ENCODE results near the gene VAV1. TPM values are rescaled to one million over a fixed set of nuclear protein-coding genes. Genes with fewer than 3 reads are reported as not detected.
"Not testable (repeated sequence)": the region's sequence is repeated elsewhere in the genome, so short reads cannot be mapped to it uniquely, and the experiment has no call there.

VAV1 gene
- total RNA-seq, 1 donor from 2014 or later, result 1.3 TPM

- ATAC-seq, result peak; percentile 15
Observed at GRCh38 chr19:6853868-6854267, 81.4 kb downstream of the VAV1 start.

DNA sequence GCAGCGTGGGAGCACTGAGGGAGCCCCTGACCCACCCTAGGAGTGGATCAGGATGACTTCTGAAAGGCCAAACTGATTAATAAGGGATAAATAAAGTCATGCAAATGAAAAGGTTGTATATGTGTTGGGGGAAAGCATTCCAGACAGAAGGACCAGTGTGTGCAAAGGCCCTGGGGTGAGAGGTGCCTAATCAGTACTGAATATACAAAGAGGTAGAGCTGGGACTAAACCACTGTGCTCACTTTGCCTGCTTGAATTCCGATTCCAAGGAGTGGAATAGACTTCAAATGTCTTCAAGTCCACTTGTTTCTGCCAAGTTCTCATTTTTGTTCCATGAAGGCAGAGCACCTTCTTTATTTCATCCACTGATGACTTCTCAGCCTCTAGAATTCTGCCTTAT lies 82.2 kb downstream of the VAV1 start:
- no peak for ATAC-seq

DNA sequence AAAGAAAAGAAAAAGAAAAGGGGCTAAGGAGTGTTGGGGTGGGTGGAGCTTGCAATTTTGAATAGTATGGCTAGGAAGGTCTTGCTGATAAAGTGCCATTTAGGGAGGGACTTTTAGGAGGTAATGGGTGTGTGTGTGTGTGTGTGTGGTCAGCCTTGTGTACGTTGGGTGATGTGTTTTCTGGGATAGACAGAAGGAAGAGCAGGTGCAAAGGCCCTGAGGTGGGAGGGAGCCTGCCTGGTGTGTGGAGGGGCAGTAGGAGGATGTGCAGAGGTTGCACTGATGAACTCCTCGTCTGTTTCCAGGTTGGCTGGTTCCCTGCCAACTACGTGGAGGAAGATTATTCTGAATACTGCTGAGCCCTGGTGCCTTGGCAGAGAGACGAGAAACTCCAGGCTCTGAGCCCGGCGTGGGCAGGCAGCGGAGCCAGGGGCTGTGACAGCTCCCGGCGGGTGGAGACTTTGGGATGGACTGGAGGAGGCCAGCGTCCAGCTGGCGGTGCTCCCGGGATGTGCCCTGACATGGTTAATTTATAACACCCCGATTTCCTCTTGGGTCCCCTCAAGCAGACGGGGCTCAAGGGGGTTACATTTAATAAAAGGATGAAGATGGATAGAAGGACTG lies 84.4 kb downstream of the VAV1 start:
- no peak for ATAC-seq

DNA sequence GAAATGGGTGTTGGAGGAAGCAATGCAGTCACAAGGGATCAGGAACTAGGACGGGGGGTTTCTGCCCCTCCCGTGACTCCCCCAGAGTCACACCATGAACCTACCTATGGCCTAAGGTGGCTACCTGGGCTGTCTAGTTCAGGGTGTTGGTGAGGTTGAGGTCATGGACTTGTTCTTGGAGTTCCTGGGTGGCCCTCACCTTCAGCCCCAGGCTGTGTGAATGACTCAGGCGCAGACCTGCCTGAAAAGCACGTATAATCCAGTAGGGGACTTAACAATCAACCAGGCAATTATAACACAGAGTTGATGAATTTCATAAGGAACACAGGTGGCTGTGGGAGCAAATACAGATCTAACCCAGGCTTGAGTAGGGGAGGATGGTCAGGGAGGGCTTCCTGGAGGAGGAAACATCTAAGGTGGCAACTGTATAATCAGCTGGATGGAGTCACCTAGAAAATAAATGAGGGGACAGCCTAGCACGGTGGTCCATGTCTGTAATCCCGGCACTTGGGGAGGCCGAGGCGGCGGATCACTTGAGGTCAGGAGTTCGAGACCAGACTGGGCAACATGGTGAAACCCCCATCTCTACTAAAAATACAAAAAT lies 89.3 kb downstream of the VAV1 start:
- peak; percentile 85 for ATAC-seq

DNA sequence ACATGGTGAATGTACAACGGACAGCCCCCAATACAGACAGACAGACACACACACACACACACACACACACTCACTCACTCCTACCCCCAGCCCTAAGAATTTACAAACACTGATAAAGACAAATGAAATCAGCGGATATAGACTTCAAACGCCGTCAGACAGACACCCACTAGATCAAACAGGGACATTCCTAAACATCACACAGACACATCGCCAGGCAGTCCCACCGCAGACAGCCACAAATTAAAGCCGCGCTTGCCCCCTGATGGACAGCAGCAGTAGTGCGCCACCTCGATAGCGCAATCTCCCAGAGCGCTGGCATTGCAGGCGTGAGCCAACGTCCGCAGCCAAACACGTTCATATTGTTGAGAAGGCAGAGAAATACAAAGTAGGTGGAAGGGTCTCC lies 90.2 kb downstream of the VAV1 start:
- peak; percentile 88 for ATAC-seq

- no peak for ATAC-seq
Observed at GRCh38 chr19:6864325-6864940, 91.9 kb downstream of the VAV1 start.

GRCh38 chr19:6865849-6866248 lies 93.3 kb downstream of the VAV1 start:
- ATAC-seq, result no peak

DNA sequence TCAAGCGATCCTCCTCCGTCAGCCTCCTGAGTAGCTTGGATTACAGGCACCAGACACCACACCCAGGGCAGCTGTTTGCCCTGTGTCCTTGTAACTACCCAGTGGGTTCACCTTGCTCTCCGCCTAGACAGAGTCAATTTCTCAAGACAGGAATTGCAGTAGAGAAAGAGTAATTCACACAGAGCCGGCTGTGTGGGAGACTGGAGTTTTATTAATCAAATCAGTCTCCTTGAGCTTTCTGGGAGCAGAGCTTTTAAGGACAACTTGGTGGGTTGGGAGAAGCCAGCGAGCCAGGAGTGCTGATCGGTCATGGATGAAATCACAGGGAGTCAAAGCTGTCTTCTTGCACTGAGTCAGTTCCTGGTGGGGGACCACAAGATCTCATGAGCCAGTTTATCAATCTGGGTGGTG lies 94.2 kb downstream of the VAV1 start:
- ATAC-seq, result no peak

- no peak for ATAC-seq
Observed at GRCh38 chr19:6868351-6868750, 95.8 kb downstream of the VAV1 start.

DNA sequence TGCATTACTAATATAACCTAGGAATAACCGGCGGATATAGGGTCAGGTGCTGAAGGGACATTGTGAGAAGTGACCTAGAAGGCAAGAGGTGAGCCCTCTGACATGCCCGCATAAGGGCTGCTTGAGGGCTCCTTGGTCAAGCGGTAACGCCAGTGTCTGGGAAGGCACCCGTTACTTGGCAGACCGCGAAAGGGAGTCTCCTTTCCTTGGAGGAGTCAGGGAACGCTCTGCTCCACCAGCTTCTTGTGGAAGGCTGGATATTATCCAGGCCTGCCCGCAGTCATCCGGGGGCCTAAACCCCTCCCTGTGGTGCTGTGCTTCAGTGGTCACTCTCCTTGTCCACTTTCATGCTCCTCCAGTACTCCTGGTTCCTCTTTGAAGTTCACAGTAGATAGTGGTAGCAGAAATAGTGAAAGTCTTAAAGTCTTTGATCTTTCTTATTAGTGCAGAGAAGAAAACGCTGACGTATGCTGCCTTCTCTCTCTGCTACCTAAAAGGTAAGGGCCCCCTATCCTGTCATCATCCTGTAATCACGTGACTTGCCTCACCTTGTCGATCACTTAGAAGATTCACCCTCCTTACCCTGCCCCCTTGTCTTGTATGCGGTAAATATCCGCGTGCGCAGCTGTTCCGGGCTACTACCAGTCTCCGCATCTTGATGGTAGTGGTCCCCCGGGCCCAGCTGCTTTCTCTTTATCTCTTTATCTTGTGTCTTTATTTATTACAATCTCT lies 96.8 kb downstream of the VAV1 start:
- ATAC-seq, result not testable (repeated sequence)

- no peak for ATAC-seq
Observed at GRCh38 chr19:6873708-6874431, 101.4 kb downstream of the VAV1 start.

GRCh38 chr19:6875218-6875617 lies 102.7 kb downstream of the VAV1 start:
- no peak for ATAC-seq

DNA sequence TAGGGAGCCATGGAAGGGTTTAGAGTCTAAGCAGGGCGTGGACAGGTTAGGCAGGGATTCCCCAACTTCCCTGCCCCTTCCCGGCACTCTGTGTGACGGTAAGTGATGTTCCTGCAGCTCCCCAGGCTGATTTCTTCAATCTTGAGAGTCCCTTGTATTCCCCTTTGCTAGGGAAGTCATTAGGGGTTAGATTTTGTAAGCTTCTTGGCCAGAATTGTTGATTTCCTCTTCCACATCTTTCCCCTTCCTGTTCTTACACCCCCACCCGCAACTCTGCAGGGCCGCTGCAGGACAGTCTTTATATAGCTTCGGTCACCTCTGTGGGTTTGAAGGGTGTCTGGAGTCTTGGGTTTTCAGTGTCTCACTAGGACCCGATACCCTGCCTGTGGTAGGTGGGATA lies 104.2 kb downstream of the VAV1 start:
- ATAC-seq, result no peak

- no peak for ATAC-seq
Observed at GRCh38 chr19:6877766-6878165, 105.3 kb downstream of the VAV1 start.

DNA sequence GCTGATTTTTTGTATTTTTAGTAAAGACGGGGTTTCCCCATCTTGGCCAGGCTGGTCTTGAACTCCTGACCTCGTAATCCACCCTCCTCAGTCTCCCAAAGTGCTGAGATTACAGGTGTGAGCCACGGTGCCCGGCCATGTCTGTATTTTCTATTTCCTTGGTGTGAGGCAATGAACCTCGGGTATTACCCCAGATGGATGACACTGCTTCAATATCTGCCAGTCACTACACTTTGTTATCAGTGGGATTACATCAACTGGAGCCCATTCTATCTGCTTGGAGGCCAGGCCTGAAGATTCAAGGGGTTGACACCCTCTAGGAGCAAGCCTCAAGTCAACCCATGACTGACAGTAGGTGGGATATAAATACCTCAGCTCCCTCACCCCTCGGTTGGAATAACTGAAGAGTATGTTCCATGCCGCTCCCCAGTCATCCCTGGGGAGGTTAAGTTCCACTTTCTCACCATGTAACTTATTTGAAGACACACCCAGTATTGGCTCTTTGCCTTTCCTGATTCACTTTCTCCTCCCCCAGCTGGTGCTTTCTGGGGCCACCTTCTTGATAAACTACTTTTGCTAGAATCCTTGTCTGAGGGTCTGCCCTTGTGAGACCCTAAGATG lies 113.9 kb downstream of the VAV1 start:
- no peak for ATAC-seq

- no peak for ATAC-seq
Observed at GRCh38 chr19:6887316-6887715, 114.8 kb downstream of the VAV1 start, which contains the start of gene ADGRE1. ADGRE1 (plus strand) TSS chr19:6887579; CDS start chr19:6887609, 30 bp downstream.

- no peak for ATAC-seq
Observed at GRCh38 chr19:6888967-6889366, 116.5 kb downstream of the VAV1 start.

GRCh38 chr19:6890401-6890913 lies 117.9 kb downstream of the VAV1 start:
- no peak for ATAC-seq

- no peak for ATAC-seq
Observed at GRCh38 chr19:6890938-6891337, 118.4 kb downstream of the VAV1 start.

DNA sequence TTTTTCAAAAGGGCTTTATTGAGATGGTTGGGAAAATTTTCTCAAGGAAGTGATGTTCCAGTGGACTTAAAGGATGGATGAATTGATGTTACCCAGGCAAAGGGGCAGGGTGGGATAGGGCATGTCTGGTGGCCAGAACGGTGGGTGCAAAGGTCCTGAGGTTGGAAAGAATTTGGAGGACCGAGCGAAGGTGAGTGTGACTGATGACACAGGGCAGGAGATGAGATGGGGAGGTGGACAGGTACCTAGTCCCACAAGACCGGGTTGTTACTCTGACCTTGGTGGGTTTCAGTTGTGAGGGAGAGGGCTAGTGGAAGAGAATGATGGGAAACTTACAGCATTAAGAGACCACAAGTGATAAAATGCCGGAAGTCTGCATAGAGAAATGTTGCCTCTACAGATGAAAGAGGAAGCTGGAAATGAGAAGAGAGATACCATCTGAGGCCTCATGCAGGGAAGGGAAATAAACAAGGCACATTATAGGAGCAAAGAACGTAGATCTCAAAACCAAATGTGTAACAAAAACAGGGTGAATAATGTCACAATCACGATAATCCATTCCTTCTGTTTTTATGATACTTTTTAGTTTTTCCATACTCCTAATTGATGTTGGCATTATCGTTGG lies 119.4 kb downstream of the VAV1 start:
- no peak for ATAC-seq

GRCh38 chr19:6894313-6894712 lies 121.8 kb downstream of the VAV1 start:
- no peak for ATAC-seq

GRCh38 chr19:6903446-6903845 lies 130.9 kb downstream of the VAV1 start:
- ATAC-seq, result no peak
